Suprapubic skin (tissue), 4 donors: ENCODE measurements around the gene NECAB3.
"Not testable (repeated sequence)": the region's sequence is repeated elsewhere in the genome, so short reads cannot be mapped to it uniquely, and the experiment has no call there.

Experiments used
- CTCF ChIP-seq, 2 donors: fragments of 200-600 bp in 1 of 2; fragments of 450-650 bp in 1 of 2; sonication (generic) in 1 of 2; IDR thresholded peaks; one replicate each; pipeline ENCODE4 v1.5.1; 2016 to 2019; ENCODE audit warnings: antibody characterized with exemption in 2 of 2, mild to moderate bottlenecking in 1 of 2, moderate library complexity in 1 of 2
- EP300 ChIP-seq: sonication (generic); formaldehyde crosslinking; IDR thresholded peaks from one replicate; pipeline ENCODE4 v1.6.1; 2017; ENCODE audit warnings: antibody characterized with exemption
- POLR2AphosphoS5 ChIP-seq, 3 donors: sonication (generic); formaldehyde crosslinking; IDR thresholded peaks; one replicate each; pipeline ENCODE4 v1.6.1; 2017; ENCODE audit warnings: antibody characterized with exemption in 3 of 3

- TF ChIP-seq POLR2AphosphoS5 (IDR thresholded peaks at IDR 0.05); CTCF (IDR thresholded peaks at IDR 0.05); EP300: not testable (repeated sequence)
Measured at GRCh38 chr20:33631910-33632309, 42.3 kb downstream of the NECAB3 start.
